ENCODE data around the gene TST.

DNA sequence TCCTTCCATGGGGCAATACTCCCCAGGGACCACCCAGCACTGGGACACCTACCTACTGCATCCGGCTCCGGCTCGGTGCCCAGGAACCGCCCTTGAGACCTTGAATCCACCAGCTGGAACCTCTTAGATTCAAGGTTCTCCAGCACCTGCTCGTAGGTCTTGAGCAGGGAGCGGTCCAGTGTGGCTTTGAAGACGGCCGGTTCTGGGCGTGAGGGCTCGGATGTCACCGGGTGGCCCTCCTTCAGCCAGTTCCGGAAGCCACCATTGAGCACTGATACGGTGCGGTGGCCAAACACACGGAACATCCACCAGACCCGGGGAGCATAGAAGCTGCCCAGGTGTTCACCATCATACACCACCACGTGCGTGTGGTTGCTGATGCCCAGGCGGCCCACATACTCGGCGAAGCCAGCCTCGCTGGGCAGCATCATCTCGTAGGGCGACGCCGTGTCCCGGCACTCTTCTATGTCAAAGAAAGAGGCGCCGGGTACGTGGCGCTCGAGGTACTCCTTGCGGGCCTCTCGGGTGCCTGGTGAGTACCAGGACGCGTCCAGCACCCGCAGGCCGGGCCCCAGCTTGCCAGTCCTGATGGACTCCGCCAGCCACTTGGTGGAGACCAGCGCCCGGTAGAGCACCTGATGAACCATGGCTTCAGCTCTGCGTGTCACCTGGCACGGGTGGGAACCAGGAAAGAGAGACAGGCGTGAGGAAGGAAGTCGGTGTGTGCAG lies 997 bp downstream of the TST start:
- TF ChIP-seq, protein P1, sequence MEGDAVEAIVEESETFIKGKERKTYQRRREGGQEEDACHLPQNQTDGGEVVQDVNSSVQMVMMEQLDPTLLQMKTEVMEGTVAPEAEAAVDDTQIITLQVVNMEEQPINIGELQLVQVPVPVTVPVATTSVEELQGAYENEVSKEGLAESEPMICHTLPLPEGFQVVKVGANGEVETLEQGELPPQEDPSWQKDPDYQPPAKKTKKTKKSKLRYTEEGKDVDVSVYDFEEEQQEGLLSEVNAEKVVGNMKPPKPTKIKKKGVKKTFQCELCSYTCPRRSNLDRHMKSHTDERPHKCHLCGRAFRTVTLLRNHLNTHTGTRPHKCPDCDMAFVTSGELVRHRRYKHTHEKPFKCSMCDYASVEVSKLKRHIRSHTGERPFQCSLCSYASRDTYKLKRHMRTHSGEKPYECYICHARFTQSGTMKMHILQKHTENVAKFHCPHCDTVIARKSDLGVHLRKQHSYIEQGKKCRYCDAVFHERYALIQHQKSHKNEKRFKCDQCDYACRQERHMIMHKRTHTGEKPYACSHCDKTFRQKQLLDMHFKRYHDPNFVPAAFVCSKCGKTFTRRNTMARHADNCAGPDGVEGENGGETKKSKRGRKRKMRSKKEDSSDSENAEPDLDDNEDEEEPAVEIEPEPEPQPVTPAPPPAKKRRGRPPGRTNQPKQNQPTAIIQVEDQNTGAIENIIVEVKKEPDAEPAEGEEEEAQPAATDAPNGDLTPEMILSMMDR (IDR thresholded peaks at IDR 0.05; ENCODE audit: extremely low read depth in 1 of 2, insufficient read depth in 1 of 2, low read depth in 1 of 2, low read length in 2 of 2) = no peak
- TF ChIP-seq POLR2A (IDR thresholded peaks at IDR 0.05; ENCODE audit: low read depth, low read length) = no peak
- TF ChIP-seq, protein P2, sequence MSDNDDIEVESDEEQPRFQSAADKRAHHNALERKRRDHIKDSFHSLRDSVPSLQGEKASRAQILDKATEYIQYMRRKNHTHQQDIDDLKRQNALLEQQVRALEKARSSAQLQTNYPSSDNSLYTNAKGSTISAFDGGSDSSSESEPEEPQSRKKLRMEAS (IDR thresholded peaks at IDR 0.05; ENCODE audit: insufficient read depth, insufficient read length) = no peak
- TF ChIP-seq EZH2 (IDR thresholded peaks at IDR 0.05; ENCODE audit: borderline replicate concordance, low read depth, low read length, severe bottlenecking) = no peak
- TF ChIP-seq MYC (IDR thresholded peaks at IDR 0.05; ENCODE audit: low read depth, low read length) = no peak
